Neuronal stem cell (in vitro differentiated cells): Measurements from ENCODE around the gene PARD3B.

Source experiments
- DNase-seq: peaks from one replicate; pipeline ENCODE4 v3.0.0-alpha.2; 2013; ENCODE audit warnings: low spot score
- H2AFZ ChIP-seq: one replicate; pipeline ENCODE4 v1.6.1; 2013; ENCODE audit warnings: mild to moderate bottlenecking, low read length, inconsistent platforms
- H2AK5ac ChIP-seq: 2 replicates; pipeline ENCODE4 v1.6.1; 2013; ENCODE audit warnings: low read depth, mild to moderate bottlenecking, inconsistent platforms, low read length, moderate library complexity, mixed read lengths
- H2BK120ac ChIP-seq: 2 replicates; pipeline ENCODE4 v1.6.1; 2013; ENCODE audit warnings: low read depth, mild to moderate bottlenecking, inconsistent platforms, low read length, moderate library complexity, mixed read lengths
- H2BK12ac ChIP-seq: one replicate; pipeline ENCODE4 v1.6.1; 2013; ENCODE audit warnings: low read length, inconsistent platforms
- H2BK15ac ChIP-seq: 2 replicates; pipeline ENCODE4 v1.6.1; 2013; ENCODE audit warnings: mild to moderate bottlenecking, low read length, inconsistent platforms, mixed read lengths
- H2BK5ac ChIP-seq: one replicate; pipeline ENCODE4 v1.6.1; 2013; ENCODE audit warnings: inconsistent platforms, mild to moderate bottlenecking, low read length, moderate library complexity
- H3K14ac ChIP-seq: one replicate; pipeline ENCODE4 v1.6.1; 2013; ENCODE audit warnings: low read length, inconsistent platforms
- H3K18ac ChIP-seq: 2 replicates; pipeline ENCODE4 v1.6.1; 2013; ENCODE audit warnings: low read length, inconsistent platforms
- H3K23ac ChIP-seq: 2 replicates; pipeline ENCODE4 v1.6.1; 2013; ENCODE audit warnings: low read depth, mild to moderate bottlenecking, mixed read lengths, low read length, inconsistent platforms; ENCODE audit not compliant: poor library complexity
- H3K27ac ChIP-seq: replicated peaks from 3 replicates; pipeline ENCODE4 v1.5.1; 2013; ENCODE audit warnings: low read length, inconsistent platforms
- H3K27me3 ChIP-seq, 3 experiments: 2 replicates each; pipeline ENCODE4 v1.6.1; 2013; ENCODE audit warnings: low read length in 3 of 3, mild to moderate bottlenecking in 2 of 3, inconsistent platforms in 1 of 3, low read depth in 1 of 3, mixed read lengths in 1 of 3, moderate library complexity in 1 of 3; ENCODE audit not compliant: control insufficient read depth in 3 of 3, insufficient read depth in 3 of 3
- H3K36me3 ChIP-seq, 2 donors: replicated peaks in 1 of 2; 2 replicates each; pipeline ENCODE4 v1.6.1; 2013; ENCODE audit warnings: low read length in 2 of 2; ENCODE audit not compliant: control insufficient read depth in 2 of 2, insufficient read depth in 2 of 2
- H3K4ac ChIP-seq: 2 replicates; pipeline ENCODE4 v1.6.1; 2013; ENCODE audit warnings: inconsistent platforms, mild to moderate bottlenecking, low read length, moderate library complexity
- H3K4me1 ChIP-seq, 2 donors: 1 replicate in 1 of 2; 2 replicates in 1 of 2; pipeline ENCODE4 v1.6.1; 2013; ENCODE audit warnings: low read length in 2 of 2, low read depth in 1 of 2; ENCODE audit not compliant: control insufficient read depth in 2 of 2, insufficient read depth in 1 of 2
- H3K4me2 ChIP-seq: one replicate; pipeline ENCODE4 v1.6.1; 2013; ENCODE audit warnings: mild to moderate bottlenecking, low read length, inconsistent platforms; ENCODE audit not compliant: insufficient read depth, poor library complexity, severe bottlenecking
- H3K4me3 ChIP-seq, 2 donors: 2 replicates each; pipeline ENCODE4 v1.5.1; 2013; ENCODE audit warnings: low read length in 2 of 2, mild to moderate bottlenecking in 2 of 2, inconsistent platforms in 1 of 2, moderate library complexity in 1 of 2
- H3K79me1 ChIP-seq: one replicate; pipeline ENCODE4 v1.6.1; 2013; ENCODE audit warnings: low read depth, mild to moderate bottlenecking, inconsistent platforms, low read length, moderate library complexity
- H3K9ac ChIP-seq: one replicate; pipeline ENCODE4 v1.6.1; 2013; ENCODE audit warnings: mild to moderate bottlenecking, low read depth, low read length, inconsistent platforms; ENCODE audit not compliant: poor library complexity
- H3K9me3 ChIP-seq, 2 donors: replicated peaks in 1 of 2; 2 replicates each; pipeline versions ENCODE3 to v1.6.1; 2013; ENCODE audit warnings: low read length in 2 of 2, mild to moderate bottlenecking in 2 of 2, inconsistent platforms in 1 of 2, low read depth in 1 of 2, mixed read lengths in 1 of 2, moderate library complexity in 1 of 2; ENCODE audit not compliant: control insufficient read depth in 2 of 2, insufficient read depth in 1 of 2
- H4K8ac ChIP-seq: one replicate; pipeline ENCODE4 v1.6.1; 2013; ENCODE audit warnings: low read depth, mild to moderate bottlenecking, inconsistent platforms, low read length, moderate library complexity
- H4K91ac ChIP-seq: one replicate; pipeline ENCODE4 v1.6.1; 2013; ENCODE audit warnings: low read length, low read depth, mild to moderate bottlenecking, inconsistent platforms; ENCODE audit not compliant: poor library complexity
- WGBS, 2 donors: extraction: QIAGEN DNeasy Blood & Tissue Kit; methylation state at CpG; one replicate each; pipeline ENCODE4 v1.1.7; 2013; ENCODE audit warnings: missing lambda C conversion rate in 2 of 2, mixed read lengths in 1 of 2; ENCODE audit not compliant: insufficient read length in 2 of 2, insufficient replicate concordance in 1 of 2; ENCODE audit errors: extremely low coverage in 2 of 2; 5-methylcytosine and 5-hydroxymethylcytosine counted together

The PARD3B gene

DNA sequence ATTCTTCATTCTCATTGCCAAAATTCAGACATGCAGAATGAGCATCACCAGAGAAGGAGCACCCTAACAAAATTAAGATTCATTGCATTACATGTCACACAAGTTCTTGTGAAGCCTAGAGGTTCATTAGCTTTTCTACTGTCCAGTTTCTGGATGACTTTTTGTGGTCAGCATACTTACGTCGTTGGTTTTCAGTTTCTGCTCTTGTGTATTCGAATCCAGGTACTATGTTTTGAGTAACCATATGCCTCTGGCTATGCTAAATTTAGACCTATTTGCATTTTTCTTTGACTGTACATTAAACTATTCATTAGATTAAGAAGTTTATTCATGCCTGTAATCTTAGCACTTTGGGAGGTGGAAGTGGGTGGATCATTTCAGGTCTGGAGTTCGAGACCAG is 251.3 kb downstream of the PARD3B start:
- H2BK5ac ChIP-seq: no peak overlapping the region
- no peaks in the 10 kb centered on the region for H3K9me3 ChIP-seq
- no peak overlapping the region for H2AK5ac ChIP-seq
- H3K4me3 ChIP-seq: no peak overlapping the region
- no peaks in the 10 kb centered on the region for H3K27me3 ChIP-seq
- H2BK15ac ChIP-seq: no peak overlapping the region
- H3K9ac ChIP-seq: no peak overlapping the region
- H3K4ac ChIP-seq: no peak overlapping the region
- H3K27ac ChIP-seq: no peak overlapping the region
- no peak overlapping the region for H3K14ac ChIP-seq
- no peak overlapping the region for H2BK120ac ChIP-seq
- H3K36me3 ChIP-seq: no peaks in the 10 kb centered on the region
- no peak overlapping the region for H2AFZ ChIP-seq
- no peak overlapping the region for H4K8ac ChIP-seq
- no peak for DNase-seq
- H3K4me1 ChIP-seq: no peaks in the 10 kb centered on the region
- H2BK12ac ChIP-seq: no peak overlapping the region
- WGBS, 2 donors: no CpG with 5 or more reads among the region's 4 CpGs
- H4K91ac ChIP-seq: no peak overlapping the region
- peaks cover 2% of the 10 kb centered on the region for H3K79me1 ChIP-seq
- H3K18ac ChIP-seq: no peak overlapping the region
- H3K4me2 ChIP-seq: no peak overlapping the region
- no peak overlapping the region for H3K23ac ChIP-seq

DNA sequence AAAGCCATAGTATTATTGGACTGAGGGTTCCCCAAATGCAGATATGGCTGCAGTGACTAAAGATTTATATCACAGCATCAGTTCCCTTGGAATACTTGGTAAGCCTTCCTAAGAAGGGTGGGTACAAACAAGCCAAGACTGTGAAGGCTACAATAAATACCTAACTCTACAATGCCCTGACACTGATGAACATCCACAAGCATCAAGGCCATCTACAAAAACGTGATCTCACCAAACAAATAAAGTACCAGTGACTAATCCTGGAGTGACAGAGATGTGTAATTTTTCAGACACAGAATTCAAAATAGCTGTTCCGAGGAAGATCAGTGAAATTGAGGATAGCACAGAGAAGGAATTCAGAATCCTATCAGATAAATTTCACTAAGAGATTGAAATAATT is 254.5 kb downstream of the PARD3B start:
- Histone ChIP-seq H2BK5ac (no peak overlapping the region), H3K4me1 (no peaks in the 10 kb centered on the region), H3K27me3 (no peaks in the 10 kb centered on the region), H3K14ac (no peak overlapping the region), H3K9ac (no peak overlapping the region), H3K27ac (no peak overlapping the region), H4K91ac (no peak overlapping the region), H2BK12ac (no peak overlapping the region), H3K4me2 (no peak overlapping the region), H4K8ac (no peak overlapping the region), H2AFZ (no peak overlapping the region), H2BK120ac (no peak overlapping the region), H3K18ac (no peak overlapping the region), H3K79me1 (peaks cover 2% of the 10 kb centered on the region), H2BK15ac (no peak overlapping the region), H3K36me3 (no peaks in the 10 kb centered on the region), H2AK5ac (no peak overlapping the region), H3K23ac (no peak overlapping the region), H3K9me3 (peaks cover 0 to 3% of the 10 kb centered on the region in 2 donors), H3K4ac (no peak overlapping the region), H3K4me3 (no peak overlapping the region)
- DNase-seq: no peak
- WGBS, 2 donors: no CpG with 5 or more reads among the region's 2 CpGs

GRCh38 chr2:204808494-204808893 is 263.2 kb downstream of the PARD3B start:
- Histone ChIP-seq H2AFZ (no peak overlapping the region), H2AK5ac (no peak overlapping the region), H3K79me1 (no peaks in the 10 kb centered on the region), H2BK120ac (no peak overlapping the region), H3K9me3 (peaks cover 0 to 18% of the 10 kb centered on the region in 2 donors), H3K9ac (no peak overlapping the region), H3K14ac (no peak overlapping the region), H4K91ac (no peak overlapping the region), H3K27me3 (no peaks in the 10 kb centered on the region), H3K18ac (no peak overlapping the region), H3K27ac (no peak overlapping the region), H3K4me2 (no peak overlapping the region), H3K23ac (no peak overlapping the region), H3K4me3 (no peak overlapping the region), H2BK12ac (no peak overlapping the region), H3K36me3 (no peaks in the 10 kb centered on the region), H2BK15ac (no peak overlapping the region), H2BK5ac (no peak overlapping the region), H3K4ac (no peak overlapping the region), H4K8ac (no peak overlapping the region), H3K4me1 (no peaks in the 10 kb centered on the region)
- DNase-seq: no peak

- Histone ChIP-seq H3K4ac (no peak overlapping the region), H3K9ac (no peak overlapping the region), H3K27me3 (no peaks in the 10 kb centered on the region), H2AK5ac (no peak overlapping the region), H4K91ac (no peak overlapping the region), H3K23ac (no peak overlapping the region), H3K36me3 (no peaks in the 10 kb centered on the region), H3K14ac (no peak overlapping the region), H2BK120ac (no peak overlapping the region), H2BK12ac (no peak overlapping the region), H3K4me3 (no peak overlapping the region), H2BK15ac (no peak overlapping the region), H2AFZ (no peak overlapping the region), H3K79me1 (no peaks in the 10 kb centered on the region), H3K9me3 (peaks cover 2 to 12% of the 10 kb centered on the region in 2 donors), H3K18ac (no peak overlapping the region), H3K4me2 (no peak overlapping the region), H3K27ac (no peak overlapping the region), H3K4me1 (peaks cover 0 to 16% of the 10 kb centered on the region in 2 donors), H2BK5ac (no peak overlapping the region), H4K8ac (no peak overlapping the region)
- no peak for DNase-seq
- WGBS, 2 donors: no CpG with 5 or more reads among the region's 5 CpGs
Observed at GRCh38 chr2:204824751-204825453, 279.6 kb downstream of the PARD3B start.
